H1 (cell line): ENCODE measurements around the gene PCBP1. TPM values are rescaled to one million over a fixed set of nuclear protein-coding genes. Genes with fewer than 3 reads are reported as not detected.

Experiments used
- CTCF ChIA-PET: fragments of 300-600 bp; sonication (Branson Sonifier 250); formaldehyde crosslinking; loops from one replicate; lab custom pipeline; 2021; ENCODE audit not compliant: partially characterized antibody; lab: Charles Lee
- POLR2A ChIA-PET: fragments of 300-600 bp; sonication (Branson Sonifier 250); formaldehyde crosslinking; loops from one replicate; lab custom pipeline; 2021; ENCODE audit warnings: inconsistent platforms; ENCODE audit not compliant: partially characterized antibody; lab: Charles Lee
- DNase-seq, 2 experiments: peaks; one replicate each; pipeline versions ENCODE4 v3.0.0 to v3.0.0-alpha.2; 2010 to 2022; ENCODE audit warnings: low spot score in 2 of 2, low read depth in 1 of 2, mixed read lengths in 1 of 2
- FAIRE-seq: peaks from 2 replicates; lab custom pipeline; 2011; peaks lifted over from hg19 to GRCh38; lab: Jason Lieb, UNC
- H2AFZ ChIP-seq: 2 replicates; pipeline ENCODE4 v1.8.1; 2012; ENCODE audit warnings: low read length, inconsistent platforms
- H2AK5ac ChIP-seq: 2 replicates; pipeline ENCODE4 v1.6.1; 2013; ENCODE audit warnings: low read depth, low read length
- H2BK120ac ChIP-seq: replicated peaks from 2 replicates; pipeline ENCODE3; 2013; ENCODE audit warnings: low read depth, low read length, inconsistent platforms
- H2BK12ac ChIP-seq: 2 replicates; pipeline ENCODE4 v1.6.1; 2013; ENCODE audit warnings: low read depth, low read length
- H2BK15ac ChIP-seq: 2 replicates; pipeline ENCODE4 v1.6.1; 2013; ENCODE audit warnings: low read length
- H2BK20ac ChIP-seq: 2 replicates; pipeline ENCODE4 v1.6.1; 2013; ENCODE audit warnings: low read length
- H2BK5ac ChIP-seq: 2 replicates; pipeline ENCODE4 v1.6.1; 2013; ENCODE audit warnings: low read depth, low read length
- H3K14ac ChIP-seq: 2 replicates; pipeline ENCODE4 v1.6.1; 2013; ENCODE audit warnings: inconsistent platforms; ENCODE audit not compliant: insufficient read length
- H3K18ac ChIP-seq: 2 replicates; pipeline ENCODE4 v1.6.1; 2013; ENCODE audit warnings: low read length; ENCODE audit errors: extremely low read depth
- H3K23ac ChIP-seq: 2 replicates; pipeline ENCODE4 v1.6.1; 2013; ENCODE audit warnings: inconsistent platforms; ENCODE audit not compliant: insufficient read length
- H3K23me2 ChIP-seq: 2 replicates; pipeline ENCODE4 v1.6.1; 2013; ENCODE audit warnings: low read depth, low read length
- H3K27ac ChIP-seq: 2 replicates; pipeline ENCODE4 v1.6.1; 2011; ENCODE audit warnings: low read depth, low read length, inconsistent platforms
- H3K27me3 ChIP-seq, 4 experiments: replicated peaks in 1 of 4; 1 replicate in 1 of 4; 2 replicates in 3 of 4; pipeline versions ENCODE4 v1.6.1 to v1.8.1; 2011 to 2013; ENCODE audit warnings: low read length in 3 of 4, mild to moderate bottlenecking in 3 of 4, inconsistent platforms in 2 of 4, mixed read lengths in 2 of 4, moderate library complexity in 1 of 4; ENCODE audit not compliant: control insufficient read depth in 3 of 4, insufficient read depth in 3 of 4; ENCODE audit errors: extremely low read depth in 1 of 4
- H3K36me3 ChIP-seq, 4 experiments: 2 replicates each; pipeline versions ENCODE4 v1.6.1 to v1.8.1; 2011 to 2013; ENCODE audit warnings: mild to moderate bottlenecking in 4 of 4, low read length in 3 of 4, moderate library complexity in 2 of 4, control low read depth in 1 of 4, inconsistent platforms in 1 of 4; ENCODE audit not compliant: insufficient read depth in 4 of 4, control insufficient read depth in 2 of 4
- H3K4ac ChIP-seq: replicated peaks from 2 replicates; pipeline ENCODE3; 2013; ENCODE audit warnings: low read length, low read depth, mixed read lengths, inconsistent platforms; ENCODE audit not compliant: insufficient read length
- H3K4me1 ChIP-seq, 4 experiments: replicated peaks in 1 of 4; 1 replicate in 1 of 4; 2 replicates in 3 of 4; pipeline versions ENCODE4 v1.6.1 to v1.8.1; 2011 to 2013; ENCODE audit warnings: low read length in 3 of 4, inconsistent platforms in 2 of 4, mixed read lengths in 1 of 4; ENCODE audit not compliant: insufficient read depth in 4 of 4, control insufficient read depth in 3 of 4
- H3K4me2 ChIP-seq, 2 experiments: 2 replicates each; pipeline versions ENCODE4 v1.6.1 to v1.8.1; 2011 to 2013; ENCODE audit warnings: low read depth in 2 of 2, low read length in 2 of 2, control low read depth in 1 of 2, inconsistent platforms in 1 of 2, mild to moderate bottlenecking in 1 of 2; ENCODE audit not compliant: insufficient read depth in 1 of 2
- H3K4me3 ChIP-seq, 4 experiments: fragments of 200-600, 300-600 bp in 1 of 4; sonication (generic), shearing (Covaris generic), sonication (Bioruptor Twin) in 1 of 4; 2 replicates each; pipeline versions ENCODE4 v1.5.1 to v1.8.1; 2011 to 2016; ENCODE audit warnings: low read length in 4 of 4, low read depth in 3 of 4, control low read depth in 2 of 4, inconsistent platforms in 2 of 4, mild to moderate bottlenecking in 2 of 4, mixed read lengths in 1 of 4, moderate library complexity in 1 of 4; ENCODE audit not compliant: insufficient read depth in 2 of 4; ENCODE audit errors: extremely low read depth in 1 of 4
- H3K56ac ChIP-seq: replicated peaks from 2 replicates; pipeline ENCODE3; 2013; ENCODE audit warnings: low read depth, mild to moderate bottlenecking, mixed read lengths, low read length, inconsistent platforms; ENCODE audit not compliant: insufficient read length
- H3K79me1 ChIP-seq: 2 replicates; pipeline ENCODE4 v1.6.1; 2013; ENCODE audit warnings: low read depth, low read length, control low read depth
- H3K79me2 ChIP-seq, 2 experiments: 2 replicates each; pipeline versions ENCODE4 v1.6.1 to v1.8.1; 2012 to 2013; ENCODE audit warnings: low read length in 2 of 2, mild to moderate bottlenecking in 2 of 2, inconsistent platforms in 1 of 2; ENCODE audit not compliant: insufficient read depth in 2 of 2, control insufficient read depth in 1 of 2
- H3K9ac ChIP-seq, 4 experiments: replicated peaks in 1 of 4; 1 replicate in 1 of 4; 2 replicates in 3 of 4; pipeline versions ENCODE4 v1.6.1 to v1.8.1; 2011 to 2013; ENCODE audit warnings: low read depth in 3 of 4, low read length in 3 of 4, control low read depth in 2 of 4, mild to moderate bottlenecking in 2 of 4, moderate library complexity in 2 of 4, inconsistent platforms in 1 of 4; ENCODE audit errors: extremely low read depth in 1 of 4
- H3K9me3 ChIP-seq, 2 experiments: 2 replicates each; pipeline versions ENCODE4 v1.6.1 to v1.8.1; 2012 to 2013; ENCODE audit warnings: mild to moderate bottlenecking in 2 of 2, moderate library complexity in 2 of 2, control low read depth in 1 of 2, inconsistent platforms in 1 of 2, low read depth in 1 of 2, low read length in 1 of 2, mixed read lengths in 1 of 2; ENCODE audit not compliant: insufficient read depth in 2 of 2
- H4K20me1 ChIP-seq, 2 experiments: replicated peaks in 1 of 2; 2 replicates each; pipeline versions ENCODE3 to v1.8.1; 2011 to 2013; ENCODE audit warnings: inconsistent platforms in 2 of 2, low read length in 2 of 2, mild to moderate bottlenecking in 1 of 2; ENCODE audit not compliant: insufficient read depth in 2 of 2, control insufficient read depth in 1 of 2
- H4K5ac ChIP-seq: 2 replicates; pipeline ENCODE4 v1.6.1; 2013; ENCODE audit warnings: low read length, low read depth, mixed read lengths, inconsistent platforms; ENCODE audit not compliant: insufficient read length
- H4K8ac ChIP-seq: 2 replicates; pipeline ENCODE4 v1.8.0; 2013; ENCODE audit warnings: mild to moderate bottlenecking, moderate library complexity, low read length, inconsistent platforms; ENCODE audit not compliant: insufficient read depth; ENCODE audit errors: extremely low read depth
- H4K91ac ChIP-seq: replicated peaks from 2 replicates; pipeline ENCODE3; 2013; ENCODE audit warnings: low read length, mixed read lengths, inconsistent platforms; ENCODE audit not compliant: insufficient read length
- ASH2L ChIP-seq: fragments of 200-600, 300-600 bp; sonication (generic); IDR thresholded peaks from one replicate; pipeline ENCODE4 v1.7.1; 2017; ENCODE audit warnings: low read length
- BCL11A ChIP-seq, 2 experiments: IDR thresholded peaks; one replicate each; pipeline ENCODE4 v1.6.1; 2011; ENCODE audit warnings: low read depth in 2 of 2, low read length in 2 of 2, mild to moderate bottlenecking in 2 of 2
- KDM1A ChIP-seq: fragments of 200-600, 300-600 bp; sonication (generic); IDR thresholded peaks from 2 replicates; pipeline ENCODE4 v1.7.1; 2016; ENCODE audit warnings: mild to moderate bottlenecking, low read length, borderline replicate concordance
- KDM5A ChIP-seq: fragments of 200-600 bp; IDR thresholded peaks from 2 replicates; pipeline ENCODE4 v1.7.1; 2012; ENCODE audit warnings: mild to moderate bottlenecking, low read length, inconsistent platforms, mixed read lengths
- POLR2AphosphoS5 ChIP-seq: IDR thresholded peaks from 2 replicates; pipeline ENCODE4 v1.6.1; 2011; ENCODE audit warnings: low read depth, low read length
- TEAD4 ChIP-seq: IDR thresholded peaks from 2 replicates; pipeline ENCODE4 v1.6.1; 2012; ENCODE audit warnings: low read depth, low read length, inconsistent platforms, mixed read lengths
- WGBS, 2 experiments: shearing (Covaris generic) in 1 of 2; methylation state at CpG; one replicate each; pipeline versions ENCODE4 v1.1.6 to v1.1.7; 2013 to 2015; ENCODE audit warnings: low lambda C conversion rate in 2 of 2, mixed read lengths in 2 of 2, inconsistent platforms in 1 of 2, low coverage in 1 of 2, missing lambda C conversion rate in 1 of 2; ENCODE audit not compliant: insufficient replicate concordance in 2 of 2, insufficient coverage in 1 of 2, insufficient read length in 1 of 2; ENCODE audit errors: extremely low coverage in 1 of 2, missing lambda C conversion rate in 1 of 2; 5-methylcytosine and 5-hydroxymethylcytosine counted together
- polyA plus RNA-seq, 7 experiments: library from polyadenylated mRNA; depleted of rRNA in 3 of 7; stranded (reverse) in 5 of 7; unstranded in 2 of 7; fragments of >200 nt in 5 of 7; fragments of 200-250 nt in 2 of 7; gene quantifications; 1 replicate in 5 of 7; 2 replicates in 1 of 7; 4 replicates in 1 of 7; pipeline versions ENCODE4 v1.2.1 to v1.2.3, GENCODE V29; 2011 to 2013; ENCODE audit warnings: missing spikeins in 2 of 7, mixed read lengths in 2 of 7
- total RNA-seq: library from RNA; stranded (reverse); fragmentation: NEBNext Ultra II Directional; extraction: Animal tissue kit (Norgen Biotek cat#: 25700); gene quantifications from 2 replicates; pipeline ENCODE4 v1.2.1, GENCODE V29; 2021
- TF ChIP-seq, protein P1 (sequence below), 3 experiments: IDR thresholded peaks; 1 replicate in 2 of 3; 2 replicates in 1 of 3; pipeline versions ENCODE4 v1.5.1 to v1.6.1; 2011; ENCODE audit warnings: low read length in 3 of 3, mild to moderate bottlenecking in 3 of 3, inconsistent platforms in 2 of 3, low read depth in 1 of 3, moderate library complexity in 1 of 3; ENCODE audit not compliant: insufficient read depth in 1 of 3; ENCODE audit errors: control extremely low read depth in 1 of 3

The PCBP1 gene
- total and polyA plus RNA-seq, 2 of the 8 experiments (the other 6 are each of a cell fraction or from before 2014, with no cell fraction given), result 279 to 493 TPM

GRCh38 chr2:70123051-70123828 is 36.0 kb downstream of the PCBP1 start:
- Histone ChIP-seq H3K27me3 (no peaks in the 10 kb centered on the region; a peak in 1 of 7 replicates), H2BK5ac (peak overlapping the region; percentile 98), H3K23me2 (peaks cover 10% of the 10 kb centered on the region; the same call in 1 of the 2 replicates), H3K79me2 (no peaks in the 10 kb centered on the region), H2AK5ac (peak overlapping the region; percentile 93), H2AFZ (no peak overlapping the region), H4K91ac (peak overlapping the region; percentile 97), H4K5ac (peak overlapping the region; percentile 94), H3K14ac (no peak overlapping the region), H3K4me3 (peak overlapping the region; percentile 52 to 89 (median 74)), H4K8ac (peak overlapping the region; percentile 91; the same call in 1 of the 2 replicates), H3K4me1 (peaks cover 11 to 22% (median 18%) of the 10 kb centered on the region in 4 experiments), H3K9ac (peak overlapping the region; percentile 52 to 83 (median 71)), H3K23ac (no peak overlapping the region), H2BK15ac (peak overlapping the region; percentile 97), H3K79me1 (no peaks in the 10 kb centered on the region), H4K20me1 (no peaks in the 10 kb centered on the region), H2BK120ac (peak overlapping the region; percentile 85), H3K36me3 (no peaks in the 10 kb centered on the region), H3K4ac (peak overlapping the region; percentile 97), H3K56ac (peak overlapping the region; percentile 79), H3K27ac (peak overlapping the region; percentile 97), H3K4me2 (peak overlapping the region; percentile 70 to 74), H3K18ac (peak overlapping the region; percentile 98), H3K9me3 (no peaks in the 10 kb centered on the region), H2BK20ac (peak overlapping the region; percentile 69; the same call in 1 of the 2 replicates), H2BK12ac (peak overlapping the region; percentile 98)
- DNase-seq, result peak; percentile 63 to 76
- POLR2A ChIA-PET, result interaction anchor here (0.9 to 51.3 kb wide), 11 partner anchors 13 to 210 kb away, joined by 3 to 1553 read pairs (median 7); partner anchors contain the start of genes C2orf42, MXD1, PCBP1 and PCYOX1
- peak; percentile 63 for FAIRE-seq
- CTCF ChIA-PET, result interaction anchor here (0.6 to 2.0 kb wide), 7 partner anchors 7 to 211 kb away, joined by 3 to 6 read pairs (median 4); no protein-coding TSS in a partner anchor
- 25% methylated on average over 20 of the region's 20 CpGs; no CpG with 5 or more reads in 1 of the 2 experiments for WGBS, 2 experiments
- peak; percentile 99 for TF ChIP-seq POLR2AphosphoS5
- TF ChIP-seq KDM1A, result peak; percentile 98
- TF ChIP-seq BCL11A (IDR thresholded peaks at IDR 0.05; ENCODE audit: low read depth in 2 of 2, low read length in 2 of 2), result no peak
- TF ChIP-seq TEAD4, result 0 out of 2 replicates have a peak, but pooled peaks have one; percentile 19
- no peak for TF ChIP-seq KDM5A
- TF ChIP-seq, protein P1, sequence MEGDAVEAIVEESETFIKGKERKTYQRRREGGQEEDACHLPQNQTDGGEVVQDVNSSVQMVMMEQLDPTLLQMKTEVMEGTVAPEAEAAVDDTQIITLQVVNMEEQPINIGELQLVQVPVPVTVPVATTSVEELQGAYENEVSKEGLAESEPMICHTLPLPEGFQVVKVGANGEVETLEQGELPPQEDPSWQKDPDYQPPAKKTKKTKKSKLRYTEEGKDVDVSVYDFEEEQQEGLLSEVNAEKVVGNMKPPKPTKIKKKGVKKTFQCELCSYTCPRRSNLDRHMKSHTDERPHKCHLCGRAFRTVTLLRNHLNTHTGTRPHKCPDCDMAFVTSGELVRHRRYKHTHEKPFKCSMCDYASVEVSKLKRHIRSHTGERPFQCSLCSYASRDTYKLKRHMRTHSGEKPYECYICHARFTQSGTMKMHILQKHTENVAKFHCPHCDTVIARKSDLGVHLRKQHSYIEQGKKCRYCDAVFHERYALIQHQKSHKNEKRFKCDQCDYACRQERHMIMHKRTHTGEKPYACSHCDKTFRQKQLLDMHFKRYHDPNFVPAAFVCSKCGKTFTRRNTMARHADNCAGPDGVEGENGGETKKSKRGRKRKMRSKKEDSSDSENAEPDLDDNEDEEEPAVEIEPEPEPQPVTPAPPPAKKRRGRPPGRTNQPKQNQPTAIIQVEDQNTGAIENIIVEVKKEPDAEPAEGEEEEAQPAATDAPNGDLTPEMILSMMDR (IDR thresholded peaks at IDR 0.05; ENCODE audit: control extremely low read depth in 1 of 3, insufficient read depth in 1 of 3, low read depth in 1 of 3, low read length in 3 of 3), result peak in 1 of 3 experiments; percentile 3; a peak in 1 of 4 replicates
- no peak for TF ChIP-seq ASH2L
